Neural cell (in vitro differentiated cells): ENCODE results near the gene PTPRD. TPM values are rescaled to one million over a fixed set of nuclear protein-coding genes. Genes with fewer than 3 reads are reported as not detected.

Experiments
- H2AFZ ChIP-seq: fragments of 200-600, 300-800 bp; sonication (generic), shearing (Covaris generic); 2 replicates; pipeline ENCODE4 v1.6.0; 2014; ENCODE audit warnings: low read depth, mild to moderate bottlenecking, antibody characterized with exemption, low read length, moderate library complexity
- H3F3A ChIP-seq: fragments of 200-600 bp; shearing (Covaris generic); 2 replicates; pipeline ENCODE4 v1.6.1; 2016; ENCODE audit warnings: mild to moderate bottlenecking, moderate library complexity, mixed read lengths, antibody characterized with exemption, low read length; ENCODE audit not compliant: insufficient read depth, poor library complexity, severe bottlenecking
- H3K27ac ChIP-seq: fragments of 200-600, 300-800 bp; sonication (generic), shearing (Covaris generic); 2 replicates; pipeline ENCODE4 v1.5.1; 2014; ENCODE audit warnings: mild to moderate bottlenecking, low read length, moderate library complexity
- H3K27me3 ChIP-seq: fragments of 300-800, 200-600 bp; sonication (generic), shearing (Covaris generic); 2 replicates; pipeline ENCODE4 v1.6.0; 2014; ENCODE audit warnings: mild to moderate bottlenecking, low read depth, low read length, moderate library complexity; ENCODE audit not compliant: insufficient read depth
- H3K36me3 ChIP-seq: fragments of 300-800, 200-600 bp; sonication (generic), shearing (Covaris generic); 2 replicates; pipeline ENCODE4 v1.5.1; 2014; ENCODE audit warnings: mild to moderate bottlenecking, antibody characterized with exemption, low read length, moderate library complexity; ENCODE audit not compliant: insufficient read depth
- H3K4me2 ChIP-seq: fragments of 300-800, 200-600 bp; sonication (generic), shearing (Covaris generic); 2 replicates; pipeline ENCODE4 v1.6.0; 2014; ENCODE audit warnings: mild to moderate bottlenecking, low read length
- H3K4me3 ChIP-seq: fragments of 300-800, 200-600 bp; sonication (generic), shearing (Covaris generic); 2 replicates; pipeline ENCODE4 v1.5.1; 2014; ENCODE audit warnings: mild to moderate bottlenecking, low read length, moderate library complexity
- H3K79me2 ChIP-seq: fragments of 200-600 bp; shearing (Covaris generic); replicated peaks from 2 replicates; pipeline ENCODE4 v1.6.0; 2014; ENCODE audit warnings: mild to moderate bottlenecking, low read length, moderate library complexity; ENCODE audit not compliant: insufficient read depth
- H3K9ac ChIP-seq: fragments of 300-800, 200-600 bp; sonication (generic), shearing (Covaris generic); 2 replicates; pipeline ENCODE4 v1.6.1; 2016; ENCODE audit warnings: mild to moderate bottlenecking, low read length, mixed read lengths
- H3K9me2 ChIP-seq: fragments of 200-600 bp; shearing (Covaris generic); 2 replicates; pipeline ENCODE4 v1.6.1; 2016; ENCODE audit warnings: mild to moderate bottlenecking, low read length, mixed read lengths; ENCODE audit not compliant: insufficient read depth
- H3K9me3 ChIP-seq: fragments of 200-600, 300-800 bp; sonication (generic), shearing (Covaris generic); 2 replicates; pipeline ENCODE4 v1.6.1; 2016; ENCODE audit warnings: mild to moderate bottlenecking, mixed run types, low read length, moderate library complexity, mixed read lengths
- H4K20me1 ChIP-seq: fragments of 200-600 bp; shearing (Covaris generic); 2 replicates; pipeline ENCODE4 v1.6.1; 2016; ENCODE audit warnings: mild to moderate bottlenecking, mixed run types; ENCODE audit not compliant: insufficient read depth
- EP300 ChIP-seq: fragments of 450-650 bp; conservative IDR thresholded peaks from 2 replicates; pipeline ENCODE4 v1.6.1; 2014; ENCODE audit warnings: antibody characterized with exemption, mild to moderate bottlenecking, moderate library complexity; ENCODE audit not compliant: poor library complexity, severe bottlenecking
- EZH2 ChIP-seq: fragments of 200-600, 300-800 bp; shearing (Covaris generic), sonication (generic); IDR thresholded peaks from 2 replicates; pipeline ENCODE4 v1.6.1; 2014; ENCODE audit warnings: antibody characterized with exemption, low read length, borderline replicate concordance, mild to moderate bottlenecking; ENCODE audit not compliant: insufficient read depth, poor library complexity, severe bottlenecking
- MXI1 ChIP-seq: fragments of 450-650 bp; conservative IDR thresholded peaks from 2 replicates; pipeline ENCODE4 v1.6.1; 2014; ENCODE audit warnings: antibody characterized with exemption, mild to moderate bottlenecking; ENCODE audit not compliant: poor library complexity, severe bottlenecking
- POLR2AphosphoS5 ChIP-seq: IDR thresholded peaks from 2 replicates; pipeline ENCODE4 v1.6.1; 2012
- RAD21 ChIP-seq: fragments of 450-650 bp; conservative IDR thresholded peaks from 2 replicates; pipeline ENCODE4 v1.6.1; 2014; ENCODE audit warnings: antibody characterized with exemption, mild to moderate bottlenecking, moderate library complexity
- SMC3 ChIP-seq: fragments of 450-650 bp; conservative IDR thresholded peaks from 2 replicates; pipeline ENCODE4 v1.6.1; 2014; ENCODE audit warnings: antibody characterized with exemption, mild to moderate bottlenecking, moderate library complexity; ENCODE audit not compliant: poor library complexity
- TAF1 ChIP-seq: IDR thresholded peaks from 2 replicates; pipeline ENCODE4 v1.6.1; 2012; ENCODE audit warnings: low read depth
- polyA plus RNA-seq: library from polyadenylated mRNA; depleted of rRNA; stranded (reverse); fragments of >200 nt; gene quantifications from 2 replicates; pipeline ENCODE4 v1.2.3, GENCODE V29; 2014
- TF ChIP-seq, protein P1 (sequence below): fragments of 450-650 bp; IDR thresholded peaks from 2 replicates; pipeline ENCODE4 v1.5.1; 2014; ENCODE audit warnings: antibody characterized with exemption, mild to moderate bottlenecking, moderate library complexity; ENCODE audit not compliant: poor library complexity, severe bottlenecking
- TF ChIP-seq, protein P2 (sequence below): IDR thresholded peaks from 2 replicates; pipeline ENCODE4 v1.6.1; 2012; ENCODE audit warnings: borderline replicate concordance

Gene PTPRD
- polyA plus RNA-seq, 1 donor from 2014 or later = 143 TPM

DNA sequence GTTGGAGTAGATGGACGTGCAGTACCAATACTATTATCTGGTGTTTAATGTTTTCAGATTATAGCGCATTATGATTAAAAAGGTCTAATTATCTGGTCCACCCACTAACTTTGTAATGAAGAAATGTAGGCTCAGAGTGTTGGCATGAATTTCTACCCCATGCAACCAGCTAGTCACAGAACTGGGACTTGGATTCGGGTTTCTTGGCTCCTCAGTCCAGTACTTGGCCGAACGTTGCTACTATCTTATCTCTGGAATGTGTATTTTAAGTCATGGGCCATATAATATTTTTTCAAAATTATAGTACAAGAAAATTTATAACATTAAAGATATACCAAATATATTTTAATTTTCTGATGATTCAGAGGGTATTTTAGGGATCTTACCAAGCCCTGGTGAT lies 2155.7 kb downstream of the PTPRD start:
- TF ChIP-seq, protein P1, sequence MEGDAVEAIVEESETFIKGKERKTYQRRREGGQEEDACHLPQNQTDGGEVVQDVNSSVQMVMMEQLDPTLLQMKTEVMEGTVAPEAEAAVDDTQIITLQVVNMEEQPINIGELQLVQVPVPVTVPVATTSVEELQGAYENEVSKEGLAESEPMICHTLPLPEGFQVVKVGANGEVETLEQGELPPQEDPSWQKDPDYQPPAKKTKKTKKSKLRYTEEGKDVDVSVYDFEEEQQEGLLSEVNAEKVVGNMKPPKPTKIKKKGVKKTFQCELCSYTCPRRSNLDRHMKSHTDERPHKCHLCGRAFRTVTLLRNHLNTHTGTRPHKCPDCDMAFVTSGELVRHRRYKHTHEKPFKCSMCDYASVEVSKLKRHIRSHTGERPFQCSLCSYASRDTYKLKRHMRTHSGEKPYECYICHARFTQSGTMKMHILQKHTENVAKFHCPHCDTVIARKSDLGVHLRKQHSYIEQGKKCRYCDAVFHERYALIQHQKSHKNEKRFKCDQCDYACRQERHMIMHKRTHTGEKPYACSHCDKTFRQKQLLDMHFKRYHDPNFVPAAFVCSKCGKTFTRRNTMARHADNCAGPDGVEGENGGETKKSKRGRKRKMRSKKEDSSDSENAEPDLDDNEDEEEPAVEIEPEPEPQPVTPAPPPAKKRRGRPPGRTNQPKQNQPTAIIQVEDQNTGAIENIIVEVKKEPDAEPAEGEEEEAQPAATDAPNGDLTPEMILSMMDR = no peak
- TF ChIP-seq TAF1 = no peak
- H2AFZ ChIP-seq = no peak overlapping the region
- no peak overlapping the region for H3K27ac ChIP-seq
- H4K20me1 ChIP-seq = no peaks in the 10 kb centered on the region
- no peaks in the 10 kb centered on the region for H3K79me2 ChIP-seq
- H3K9me2 ChIP-seq = no peaks in the 10 kb centered on the region
- no peak overlapping the region for H3K4me2 ChIP-seq
- H3K36me3 ChIP-seq = peaks cover 3% of the 10 kb centered on the region
- H3K9me3 ChIP-seq = no peaks in the 10 kb centered on the region
- H3F3A ChIP-seq = no peaks in the 10 kb centered on the region
- H3K27me3 ChIP-seq = no peaks in the 10 kb centered on the region
- H3K9ac ChIP-seq = no peak overlapping the region
- H3K4me3 ChIP-seq = no peak overlapping the region

DNA sequence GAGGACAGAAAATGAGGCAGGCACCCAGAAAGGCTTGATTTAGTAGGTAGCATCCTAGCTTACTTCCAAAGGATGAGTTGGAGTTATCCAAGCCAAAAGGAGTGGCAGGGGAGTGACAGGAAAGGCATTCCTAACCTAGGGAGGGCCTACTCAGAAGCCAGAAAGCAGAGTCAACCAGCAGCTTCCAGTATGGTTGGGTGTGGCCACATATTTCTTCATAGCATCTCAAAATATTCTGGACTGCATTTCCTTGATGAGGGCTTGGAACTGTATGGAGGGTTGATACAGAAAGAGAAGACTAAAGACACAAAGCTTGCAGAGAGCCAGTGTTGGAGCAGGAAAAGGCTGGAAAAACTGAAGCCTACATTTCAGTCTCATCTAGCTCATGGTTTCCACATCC lies 2156.5 kb downstream of the PTPRD start:
- Histone ChIP-seq H3K36me3 (peaks cover 3% of the 10 kb centered on the region), H3K27me3 (no peaks in the 10 kb centered on the region), H3K79me2 (no peaks in the 10 kb centered on the region), H3K4me3 (no peak overlapping the region), H3K9ac (no peak overlapping the region), H3K9me2 (no peaks in the 10 kb centered on the region), H2AFZ (no peak overlapping the region), H3K4me2 (no peak overlapping the region), H4K20me1 (no peaks in the 10 kb centered on the region), H3K9me3 (no peaks in the 10 kb centered on the region), H3F3A (no peaks in the 10 kb centered on the region), H3K27ac (no peak overlapping the region)
- TF ChIP-seq MXI1 (no peak), POLR2AphosphoS5 (no peak), RAD21 (no peak), EP300 (no peak), EZH2 (no peak), SMC3 (no peak), TAF1 (no peak)
- TF ChIP-seq, protein P2, sequence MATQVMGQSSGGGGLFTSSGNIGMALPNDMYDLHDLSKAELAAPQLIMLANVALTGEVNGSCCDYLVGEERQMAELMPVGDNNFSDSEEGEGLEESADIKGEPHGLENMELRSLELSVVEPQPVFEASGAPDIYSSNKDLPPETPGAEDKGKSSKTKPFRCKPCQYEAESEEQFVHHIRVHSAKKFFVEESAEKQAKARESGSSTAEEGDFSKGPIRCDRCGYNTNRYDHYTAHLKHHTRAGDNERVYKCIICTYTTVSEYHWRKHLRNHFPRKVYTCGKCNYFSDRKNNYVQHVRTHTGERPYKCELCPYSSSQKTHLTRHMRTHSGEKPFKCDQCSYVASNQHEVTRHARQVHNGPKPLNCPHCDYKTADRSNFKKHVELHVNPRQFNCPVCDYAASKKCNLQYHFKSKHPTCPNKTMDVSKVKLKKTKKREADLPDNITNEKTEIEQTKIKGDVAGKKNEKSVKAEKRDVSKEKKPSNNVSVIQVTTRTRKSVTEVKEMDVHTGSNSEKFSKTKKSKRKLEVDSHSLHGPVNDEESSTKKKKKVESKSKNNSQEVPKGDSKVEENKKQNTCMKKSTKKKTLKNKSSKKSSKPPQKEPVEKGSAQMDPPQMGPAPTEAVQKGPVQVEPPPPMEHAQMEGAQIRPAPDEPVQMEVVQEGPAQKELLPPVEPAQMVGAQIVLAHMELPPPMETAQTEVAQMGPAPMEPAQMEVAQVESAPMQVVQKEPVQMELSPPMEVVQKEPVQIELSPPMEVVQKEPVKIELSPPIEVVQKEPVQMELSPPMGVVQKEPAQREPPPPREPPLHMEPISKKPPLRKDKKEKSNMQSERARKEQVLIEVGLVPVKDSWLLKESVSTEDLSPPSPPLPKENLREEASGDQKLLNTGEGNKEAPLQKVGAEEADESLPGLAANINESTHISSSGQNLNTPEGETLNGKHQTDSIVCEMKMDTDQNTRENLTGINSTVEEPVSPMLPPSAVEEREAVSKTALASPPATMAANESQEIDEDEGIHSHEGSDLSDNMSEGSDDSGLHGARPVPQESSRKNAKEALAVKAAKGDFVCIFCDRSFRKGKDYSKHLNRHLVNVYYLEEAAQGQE = no peak
- TF ChIP-seq, protein P1 = no peak
